Endothelial cell of umbilical vein (primary cell): ENCODE measurements around the gene GAB2. TPM values are rescaled to one million over a fixed set of nuclear protein-coding genes. Genes with fewer than 3 reads are reported as not detected.

ENCODE experiments used
- BruUV-seq: library from RNA; stranded (reverse); fragments of 400-500 nt; replicated peaks from 2 replicates; lab custom pipeline; 2021; lab: Mats Ljungman, UMichigan
- CTCF ChIA-PET: fragments of 300-600, 350-600 bp; sonication (Branson Sonifier 250); formaldehyde crosslinking; loops from one replicate; lab custom pipeline; 2021; ENCODE audit warnings: antibody characterized with exemption, inconsistent platforms; lab: Charles Lee
- POLR2A ChIA-PET: fragments of 300-600, 350-600 bp; sonication (Branson Sonifier 250); formaldehyde crosslinking; loops from one replicate; lab custom pipeline; 2021; ENCODE audit warnings: antibody characterized with exemption, inconsistent platforms; lab: Charles Lee
- DNase-seq: peaks from one replicate; pipeline ENCODE4 v3.0.0-alpha.2; 2011; ENCODE audit warnings: low read depth, low spot score
- FAIRE-seq: peaks from 2 replicates; lab custom pipeline; 2011; peaks lifted over from hg19 to GRCh38; lab: Jason Lieb, UNC
- H2AFZ ChIP-seq: 2 replicates; pipeline ENCODE4 v1.6.0; 2012; ENCODE audit warnings: low read depth, low read length, control low read depth, inconsistent platforms
- H3K27ac ChIP-seq: 2 replicates; pipeline ENCODE4 v1.5.1; 2011; ENCODE audit warnings: low read depth, mild to moderate bottlenecking, control low read depth, low read length, moderate library complexity; ENCODE audit not compliant: insufficient read depth
- H3K27me3 ChIP-seq, 2 experiments: 2 replicates each; pipeline versions ENCODE4 v1.6.0 to v1.6.1; 2011; ENCODE audit warnings: low read length in 2 of 2, mixed read lengths in 1 of 2; ENCODE audit not compliant: control insufficient read depth in 2 of 2, insufficient read depth in 2 of 2
- H3K36me3 ChIP-seq, 2 experiments: 2 replicates in 1 of 2; 3 replicates in 1 of 2; pipeline ENCODE4 v1.5.1; 2011; ENCODE audit warnings: low read length in 2 of 2, mild to moderate bottlenecking in 1 of 2, moderate library complexity in 1 of 2; ENCODE audit not compliant: control insufficient read depth in 2 of 2, insufficient read depth in 2 of 2; ENCODE audit errors: extremely low read depth in 1 of 2
- H3K4me1 ChIP-seq: 3 replicates; pipeline ENCODE4 v1.5.1; 2011; ENCODE audit warnings: mild to moderate bottlenecking, low read length; ENCODE audit not compliant: control insufficient read depth, insufficient read depth; ENCODE audit errors: extremely low read depth
- H3K4me2 ChIP-seq: 2 replicates; pipeline ENCODE4 v1.6.1; 2011; ENCODE audit warnings: low read length, control low read depth, mixed read lengths; ENCODE audit not compliant: insufficient read depth
- H3K4me3 ChIP-seq, 3 experiments: fragments of 200-600 bp in 1 of 3; sonication (generic), shearing (Covaris generic) in 1 of 3; replicated peaks in 1 of 3; 2 replicates each; pipeline ENCODE4 v1.5.1; 2011 to 2016; ENCODE audit warnings: control low read depth in 3 of 3, low read length in 3 of 3, mild to moderate bottlenecking in 2 of 3, inconsistent platforms in 1 of 3, low read depth in 1 of 3, moderate library complexity in 1 of 3; ENCODE audit not compliant: insufficient read depth in 1 of 3
- H3K79me2 ChIP-seq: 2 replicates; pipeline ENCODE4 v1.6.0; 2012; ENCODE audit warnings: low read length, inconsistent platforms; ENCODE audit not compliant: control insufficient read depth, insufficient read depth
- H3K9ac ChIP-seq: replicated peaks from 2 replicates; pipeline ENCODE3; 2011; ENCODE audit warnings: low read length, control low read depth; ENCODE audit not compliant: insufficient read depth; ENCODE audit errors: extremely low read depth
- H3K9me1 ChIP-seq: replicated peaks from 3 replicates; pipeline ENCODE4 v1.6.0; 2011; ENCODE audit warnings: mild to moderate bottlenecking, low read length; ENCODE audit not compliant: control insufficient read depth, insufficient read depth; ENCODE audit errors: extremely low read depth
- H3K9me3 ChIP-seq: replicated peaks from 2 replicates; pipeline ENCODE4 v1.5.1; 2012; ENCODE audit warnings: low read length, inconsistent platforms; ENCODE audit not compliant: control insufficient read depth, insufficient read depth
- H4K20me1 ChIP-seq: replicated peaks from 2 replicates; pipeline ENCODE3; 2011; ENCODE audit warnings: mild to moderate bottlenecking, low read length; ENCODE audit not compliant: control insufficient read depth, insufficient read depth; ENCODE audit errors: extremely low read depth
- CTCF ChIP-seq, 2 donors: IDR thresholded peaks; 1 replicate in 1 of 2; 2 replicates in 1 of 2; pipeline ENCODE4 v1.5.1; 2011; ENCODE audit warnings: low read length in 2 of 2, mild to moderate bottlenecking in 2 of 2, moderate library complexity in 2 of 2, control low read depth in 1 of 2, inconsistent platforms in 1 of 2, low read depth in 1 of 2; ENCODE audit not compliant: insufficient read depth in 1 of 2; ENCODE audit errors: extremely low read depth in 1 of 2
- EZH2 ChIP-seq: IDR thresholded peaks from 2 replicates; pipeline ENCODE4 v1.6.1; 2012; ENCODE audit warnings: borderline replicate concordance, low read depth, mild to moderate bottlenecking, moderate library complexity, low read length, inconsistent platforms; ENCODE audit not compliant: severe bottlenecking
- FOS ChIP-seq: IDR thresholded peaks from 2 replicates; pipeline ENCODE4 v1.6.1; 2011; ENCODE audit warnings: mild to moderate bottlenecking, low read length, moderate library complexity, borderline replicate concordance; ENCODE audit not compliant: insufficient read depth
- GATA2 ChIP-seq: IDR thresholded peaks from 2 replicates; pipeline ENCODE4 v1.7.0; 2011; ENCODE audit warnings: low read depth, mild to moderate bottlenecking, moderate library complexity, mixed read lengths, low read length; ENCODE audit not compliant: insufficient read length, insufficient read depth
- JUN ChIP-seq: IDR thresholded peaks from 2 replicates; pipeline ENCODE4 v1.6.1; 2011; ENCODE audit warnings: borderline replicate concordance, low read depth; ENCODE audit not compliant: insufficient read length, insufficient read depth
- MYC ChIP-seq: IDR thresholded peaks from one replicate; pipeline ENCODE4 v1.6.1; 2011; ENCODE audit warnings: mild to moderate bottlenecking, low read depth, low read length
- POLR2A ChIP-seq: IDR thresholded peaks from 2 replicates; pipeline ENCODE4 v1.6.1; 2012; ENCODE audit warnings: low read depth, mild to moderate bottlenecking, control low read depth, low read length
- POLR2AphosphoS5 ChIP-seq: IDR thresholded peaks from 2 replicates; pipeline ENCODE4 v1.6.1; 2012; ENCODE audit warnings: low read depth, mild to moderate bottlenecking, control low read depth, low read length, moderate library complexity; ENCODE audit not compliant: insufficient read depth
- dilution Hi-C: fragments of 300-500 bp; cut with MboI; formaldehyde crosslinking; loops from one replicate; pipeline ENCODE4 v1.15.0; 2019; ENCODE audit warnings: low sequenced_read_pairs; ENCODE audit not compliant: extremely low pct_ligation_motif_present
- intact Hi-C: fragments of 100-400 bp; cut with micrococcal nuclease; formaldehyde crosslinking; loops from one replicate; pipeline ENCODE4 v1.10.0; 2022
- polyA plus RNA-seq, 4 experiments: library from polyadenylated mRNA; depleted of rRNA in 3 of 4; stranded (reverse) in 3 of 4; unstranded in 1 of 4; fragments of >200 nt; gene quantifications; 2 replicates each; pipeline versions ENCODE4 v1.2.1 to v1.2.3, GENCODE V29; 2011 to 2012; ENCODE audit warnings: missing spikeins in 1 of 4
- total RNA-seq: library from RNA; stranded (reverse); gene quantifications from 2 replicates; pipeline ENCODE4 v1.2.3, GENCODE V29; 2021
- TF ChIP-seq, protein P1 (sequence below): IDR thresholded peaks from 2 replicates; pipeline ENCODE4 v1.6.1; 2011; ENCODE audit not compliant: insufficient read depth, insufficient read length

GAB2 gene
- total and polyA plus RNA-seq, 2 donors (not counting 3 experiments of a cell fraction or from before 2014, with no cell fraction given): 19.6 to 39.6 TPM

- H3K79me2 ChIP-seq: no peaks in the 10 kb centered on the region
- no peak for DNase-seq
- FAIRE-seq: no peak
- dilution Hi-C loops (no loop called here), intact Hi-C loops (no loop called here)
- no peaks in the 10 kb centered on the region for H3K9me3 ChIP-seq
- peaks cover 4% of the 10 kb centered on the region for H3K4me1 ChIP-seq
- CTCF ChIA-PET: interaction anchor here (0.9 to 5.7 kb wide), 2 partner anchors 207 to 341 kb away, joined by 3 to 254 read pairs; no protein-coding TSS in a partner anchor
- no peak overlapping the region for H3K4me2 ChIP-seq
- no TSS peak for BruUV-seq
- peaks cover 22 to 47% of the 10 kb centered on the region in 2 experiments for H3K36me3 ChIP-seq
- no peak overlapping the region for H2AFZ ChIP-seq
- POLR2A ChIA-PET: no interaction called here
- no peaks in the 10 kb centered on the region for H3K9me1 ChIP-seq
- H3K9ac ChIP-seq: no peak overlapping the region
- no peaks in the 10 kb centered on the region for H4K20me1 ChIP-seq
- H3K4me3 ChIP-seq: no peak overlapping the region
- H3K27me3 ChIP-seq: no peaks in the 10 kb centered on the region
- TF ChIP-seq MYC: no peak
- no peak for TF ChIP-seq FOS
- TF ChIP-seq, protein P1, sequence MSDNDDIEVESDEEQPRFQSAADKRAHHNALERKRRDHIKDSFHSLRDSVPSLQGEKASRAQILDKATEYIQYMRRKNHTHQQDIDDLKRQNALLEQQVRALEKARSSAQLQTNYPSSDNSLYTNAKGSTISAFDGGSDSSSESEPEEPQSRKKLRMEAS: no peak
- no peak for TF ChIP-seq CTCF (IDR thresholded peaks at IDR 0.05; ENCODE audit: extremely low read depth in 1 of 2, insufficient read depth in 1 of 2, low read depth in 1 of 2, low read length in 2 of 2)
- no peak for TF ChIP-seq GATA2
- no peak for TF ChIP-seq EZH2
- no peak for TF ChIP-seq POLR2A
- no peak for TF ChIP-seq POLR2AphosphoS5
- no peak for TF ChIP-seq JUN
- H3K27ac ChIP-seq: no peak overlapping the region
Measured at GRCh38 chr11:78224906-78225420, 192.7 kb downstream of the GAB2 start.
